Immature natural killer cell (primary cell): ENCODE data around the gene CC2D1B. TPM values are rescaled to one million over a fixed set of nuclear protein-coding genes. Genes with fewer than 3 reads are reported as not detected.
"Not testable (repeated sequence)": the region's sequence is repeated elsewhere in the genome, so short reads cannot be mapped to it uniquely, and the experiment has no call there.

Experiments
- DNase-seq, 3 donors: peaks; one replicate each; pipeline ENCODE4 v3.0.0; 2022; ENCODE audit warnings: mixed read lengths in 1 of 3
- H3K27ac Mint-ChIP-seq, 6 donors: one replicate each; pipeline ENCODE4 v1.8.0; 2020; ENCODE audit warnings: mixed read lengths in 6 of 6, mild to moderate bottlenecking in 5 of 6, inconsistent platforms in 4 of 6, moderate library complexity in 3 of 6
- H3K27me3 Mint-ChIP-seq, 3 donors: one replicate each; pipeline ENCODE4 v1.8.0; 2020 to 2021; ENCODE audit warnings: low read depth in 3 of 3, mild to moderate bottlenecking in 3 of 3, mixed read lengths in 3 of 3, moderate library complexity in 3 of 3, inconsistent platforms in 1 of 3
- H3K36me3 Mint-ChIP-seq, 3 donors: one replicate each; pipeline ENCODE4 v1.8.0; 2020; ENCODE audit warnings: mixed read lengths in 3 of 3, inconsistent platforms in 2 of 3, mild to moderate bottlenecking in 2 of 3
- H3K4me1 Mint-ChIP-seq, 2 donors: one replicate each; pipeline ENCODE4 v1.8.0; 2020; ENCODE audit warnings: inconsistent platforms in 2 of 2, mild to moderate bottlenecking in 2 of 2, mixed read lengths in 2 of 2, moderate library complexity in 1 of 2
- H3K4me3 Mint-ChIP-seq, 5 donors: one replicate each; pipeline ENCODE4 v1.8.0; 2020; ENCODE audit warnings: mild to moderate bottlenecking in 5 of 5, mixed read lengths in 5 of 5, inconsistent platforms in 3 of 5, moderate library complexity in 3 of 5
- H3K9me3 Mint-ChIP-seq, 6 donors: one replicate each; pipeline ENCODE4 v1.8.0; 2020; ENCODE audit warnings: mild to moderate bottlenecking in 6 of 6, mixed read lengths in 6 of 6, inconsistent platforms in 4 of 6, moderate library complexity in 3 of 6
- polyA plus RNA-seq, 3 donors: library from polyadenylated mRNA; unstranded; fragments of 300-500 nt; fragmentation: Illumina TruSeq; gene quantifications; one replicate each; pipeline ENCODE4 v1.2.3, GENCODE V29; 2021

The CC2D1B gene
- polyA plus RNA-seq = 10 to 100 TPM in 1 of 3 donors, 1 to 10 TPM in 2; 4.6 to 15.5 (median 4.8) TPM

- DNase-seq = peak; percentile 100
- Mint-ChIP-seq H3K27me3 (peaks cover 13 to 24% (median 19%) of the 10 kb centered on the region in 3 donors), H3K36me3 (peaks cover 5 to 10% (median 6%) of the 10 kb centered on the region in 3 donors), H3K9me3 (peaks cover 0 to 1% (median 0%) of the 10 kb centered on the region in 6 donors), H3K4me1 (peaks cover 33 to 49% of the 10 kb centered on the region in 2 donors), H3K27ac (peak within 1 kb of the TSS; percentile 94 to 99 (median 97)), H3K4me3 (peak within 1 kb of the TSS; percentile 90 to 97 (median 96))
Observed at GRCh38 chr1:52365746-52366516, at the start of gene CC2D1B. Gene CC2D1B (minus strand): TSS chr1:52366205. CDS start chr1:52364620, 1,585 bp downstream.

DNA sequence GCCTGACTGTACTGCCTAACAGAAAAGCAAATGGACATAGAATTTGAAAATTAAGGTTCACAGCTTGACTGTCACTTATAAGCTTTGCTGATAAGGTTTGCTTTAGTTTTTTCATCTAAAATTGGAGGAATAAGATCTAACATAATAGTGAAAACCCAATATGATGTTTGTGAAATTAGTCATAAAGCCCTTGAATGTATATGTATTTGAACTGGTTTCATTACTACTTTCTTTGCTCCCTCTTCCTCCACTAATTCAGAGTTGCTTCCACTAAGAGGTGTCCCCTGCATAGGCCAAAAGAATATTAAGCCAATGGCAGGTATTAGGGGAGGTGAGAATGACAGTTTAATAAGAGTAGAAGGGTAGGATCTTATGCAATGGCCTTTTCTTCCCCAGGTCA, 48.9 kb upstream of the CC2D1B start:
- H3K36me3 Mint-ChIP-seq = peaks cover 29 to 66% (median 40%) of the 10 kb centered on the region in 3 donors

DNA sequence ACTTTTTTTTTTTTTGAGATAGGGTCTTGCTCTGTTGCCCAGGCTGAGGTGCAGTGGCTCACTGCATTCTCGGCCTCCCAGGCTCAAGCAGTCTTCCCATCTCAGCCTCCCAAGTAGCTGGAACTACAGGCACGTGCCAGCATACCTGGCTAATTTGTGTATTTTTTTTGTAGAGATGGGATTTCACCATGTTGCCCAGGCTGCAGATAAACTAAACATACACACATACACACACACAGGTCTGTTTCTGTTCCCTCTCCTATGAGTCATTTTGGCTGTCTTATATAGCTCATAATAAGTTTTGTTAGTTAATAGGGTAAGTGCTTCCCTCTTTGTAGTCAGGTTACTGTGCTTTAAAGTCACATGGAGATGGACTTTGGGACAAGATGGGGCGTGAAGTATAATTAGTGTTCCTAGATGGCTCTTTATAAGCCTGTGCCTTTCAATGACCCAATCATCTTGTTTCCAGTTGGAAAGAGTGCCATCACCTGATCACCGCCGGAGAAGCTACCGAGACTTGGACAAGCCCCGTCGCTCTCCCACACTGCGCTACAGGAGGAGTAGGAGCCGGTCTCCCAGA, 47.5 kb upstream of the CC2D1B start:
- Mint-ChIP-seq H3K4me3 (no peak overlapping the region), H3K27ac (no peak overlapping the region), H3K36me3 (peaks cover 28 to 68% (median 43%) of the 10 kb centered on the region in 3 donors), H3K27me3 (peaks cover 0 to 6% (median 3%) of the 10 kb centered on the region in 3 donors), H3K9me3 (no peaks in the 10 kb centered on the region), H3K4me1 (peaks cover 0 to 7% of the 10 kb centered on the region in 2 donors)
- no peak for DNase-seq

More for the DNA sequence above, 48.9 kb upstream of the CC2D1B start:
- Mint-ChIP-seq H3K4me3 (no peak overlapping the region), H3K9me3 (no peaks in the 10 kb centered on the region), H3K4me1 (peaks cover 0 to 5% of the 10 kb centered on the region in 2 donors), H3K27me3 (peaks cover 0 to 3% (median 2%) of the 10 kb centered on the region in 3 donors), H3K27ac (peak overlapping the region in 1 of 6 donors; percentile 29)
- DNase-seq = no peak

GRCh38 chr1:52404975-52405338, 39.0 kb upstream of the CC2D1B start:
- H3K27ac Mint-ChIP-seq = peak overlapping the region; percentile 94 to 99 (median 99)
- peak overlapping the region; percentile 99 to 100 (median 99) for H3K4me3 Mint-ChIP-seq
- peaks cover 33 to 54% of the 10 kb centered on the region in 2 donors for H3K4me1 Mint-ChIP-seq
- no peak for DNase-seq
- peaks cover 4 to 12% (median 9%) of the 10 kb centered on the region in 3 donors for H3K27me3 Mint-ChIP-seq
- no peaks in the 10 kb centered on the region for H3K9me3 Mint-ChIP-seq
- H3K36me3 Mint-ChIP-seq = peaks cover 14 to 27% (median 16%) of the 10 kb centered on the region in 3 donors

DNA sequence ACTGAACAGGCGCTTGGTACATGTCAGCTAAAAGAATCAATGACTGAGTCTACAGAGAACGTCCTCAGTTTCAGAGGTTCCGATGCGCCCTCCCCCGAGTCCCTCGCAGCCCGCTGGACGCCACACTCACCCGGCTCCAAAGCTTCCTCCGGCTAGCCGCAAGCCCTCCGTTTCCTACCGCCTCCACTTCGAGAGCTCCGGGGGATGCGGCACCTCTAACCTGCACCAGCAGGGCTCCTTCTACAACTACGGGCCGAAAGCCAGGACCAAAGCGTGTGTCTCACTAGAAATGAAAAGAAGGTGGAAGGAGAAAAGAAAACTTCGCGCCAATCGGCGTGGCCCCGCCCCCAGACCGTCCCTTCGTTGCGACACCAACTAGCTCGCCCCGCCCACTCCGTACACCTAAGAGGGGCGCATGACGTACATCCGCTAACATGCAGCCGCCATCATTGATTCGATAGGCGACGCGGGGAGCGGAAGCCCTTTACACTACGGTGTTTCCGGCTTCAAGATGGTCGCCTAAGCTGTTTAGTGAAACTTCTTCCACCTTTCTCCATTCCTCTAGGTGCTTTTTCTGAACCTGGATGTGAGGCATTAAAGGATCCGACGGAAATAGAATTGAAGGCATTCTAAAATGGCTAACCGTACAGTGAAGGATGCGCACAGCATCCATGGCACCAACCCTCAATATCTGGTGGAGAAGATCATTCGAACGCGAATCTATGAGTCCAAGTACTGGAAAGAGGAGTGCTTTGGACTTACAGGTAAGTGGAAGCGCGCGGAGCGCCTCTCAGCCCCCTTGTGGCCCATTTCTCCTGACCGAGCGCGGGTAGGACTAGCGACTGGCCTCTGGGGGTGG, 38.3 kb upstream of the CC2D1B start, which contains the start of the genes ORC1 and PRPF38A:
TSS of gene ORC1 (minus strand) at position 308 of the 859 bp plus-strand sequence. CDS start 2,200 bp downstream, outside the sequence.
TSS of gene PRPF38A (plus strand) at position 487 of the 859 bp plus-strand sequence. CDS start at position 635, 148 bp downstream.
- peaks cover 33 to 54% of the 10 kb centered on the region in 2 donors for H3K4me1 Mint-ChIP-seq
- peak within 1 kb of the TSS; percentile 99 to 100 (median 99) for H3K4me3 Mint-ChIP-seq
- H3K36me3 Mint-ChIP-seq = peaks cover 14 to 27% (median 16%) of the 10 kb centered on the region in 3 donors
- peak; percentile 94 for DNase-seq
- no peaks in the 10 kb centered on the region for H3K9me3 Mint-ChIP-seq
- peak within 1 kb of the TSS; percentile 94 to 99 (median 99) for H3K27ac Mint-ChIP-seq
- H3K27me3 Mint-ChIP-seq = peaks cover 4 to 12% (median 9%) of the 10 kb centered on the region in 3 donors

GRCh38 chr1:52403566-52404115, 37.6 kb upstream of the CC2D1B start:
- H3K9me3 Mint-ChIP-seq = no peaks in the 10 kb centered on the region
- H3K27ac Mint-ChIP-seq = peak overlapping the region; percentile 94 to 99 (median 99)
- peaks cover 33 to 48% of the 10 kb centered on the region in 2 donors for H3K4me1 Mint-ChIP-seq
- peaks cover 4 to 9% (median 8%) of the 10 kb centered on the region in 3 donors for H3K27me3 Mint-ChIP-seq
- peaks cover 10 to 20% (median 14%) of the 10 kb centered on the region in 3 donors for H3K36me3 Mint-ChIP-seq
- peak; percentile 52 to 62 (median 56) for DNase-seq
- peak overlapping the region; percentile 99 to 100 (median 99) for H3K4me3 Mint-ChIP-seq

- Mint-ChIP-seq H3K27ac (peak overlapping the region in 2 of 6 donors; percentile 94 to 99), H3K4me1 (peaks cover 33 to 43% of the 10 kb centered on the region in 2 donors), H3K9me3 (no peaks in the 10 kb centered on the region), H3K36me3 (peaks cover 6 to 15% (median 14%) of the 10 kb centered on the region in 3 donors), H3K4me3 (peak overlapping the region; percentile 99 to 100 (median 99)), H3K27me3 (peaks cover 4 to 9% (median 6%) of the 10 kb centered on the region in 3 donors)
- DNase-seq = no peak
Observed at GRCh38 chr1:52402860-52403240, 36.8 kb upstream of the CC2D1B start.

- peaks cover 4 to 9% (median 6%) of the 10 kb centered on the region in 3 donors for H3K27me3 Mint-ChIP-seq
- H3K36me3 Mint-ChIP-seq = peaks cover 0 to 13% (median 7%) of the 10 kb centered on the region in 3 donors
- no peak for DNase-seq
- peaks cover 18 to 21% of the 10 kb centered on the region in 2 donors for H3K4me1 Mint-ChIP-seq
- no peaks in the 10 kb centered on the region for H3K9me3 Mint-ChIP-seq
- no peak overlapping the region for H3K27ac Mint-ChIP-seq
- H3K4me3 Mint-ChIP-seq = no peak overlapping the region
Observed at GRCh38 chr1:52400131-52400530, 34.1 kb upstream of the CC2D1B start.

- DNase-seq = no peak
- peaks cover 4 to 9% (median 5%) of the 10 kb centered on the region in 3 donors for H3K27me3 Mint-ChIP-seq
- H3K27ac Mint-ChIP-seq = no peak overlapping the region
- peaks cover 13 to 16% of the 10 kb centered on the region in 2 donors for H3K4me1 Mint-ChIP-seq
- H3K9me3 Mint-ChIP-seq = no peaks in the 10 kb centered on the region
- H3K4me3 Mint-ChIP-seq = no peak overlapping the region
- peaks cover 0 to 17% (median 11%) of the 10 kb centered on the region in 3 donors for H3K36me3 Mint-ChIP-seq
Observed at GRCh38 chr1:52399629-52400028, 33.6 kb upstream of the CC2D1B start.

- no peaks in the 10 kb centered on the region for H3K9me3 Mint-ChIP-seq
- no peak for DNase-seq
- no peak overlapping the region for H3K4me3 Mint-ChIP-seq
- no peaks in the 10 kb centered on the region for H3K27me3 Mint-ChIP-seq
- peak overlapping the region in 1 of 6 donors; percentile 1 for H3K27ac Mint-ChIP-seq
- H3K36me3 Mint-ChIP-seq = peaks cover 0 to 12% (median 8%) of the 10 kb centered on the region in 3 donors
- H3K4me1 Mint-ChIP-seq = no peaks in the 10 kb centered on the region
Observed at GRCh38 chr1:52393174-52393573, 27.2 kb upstream of the CC2D1B start.

DNA sequence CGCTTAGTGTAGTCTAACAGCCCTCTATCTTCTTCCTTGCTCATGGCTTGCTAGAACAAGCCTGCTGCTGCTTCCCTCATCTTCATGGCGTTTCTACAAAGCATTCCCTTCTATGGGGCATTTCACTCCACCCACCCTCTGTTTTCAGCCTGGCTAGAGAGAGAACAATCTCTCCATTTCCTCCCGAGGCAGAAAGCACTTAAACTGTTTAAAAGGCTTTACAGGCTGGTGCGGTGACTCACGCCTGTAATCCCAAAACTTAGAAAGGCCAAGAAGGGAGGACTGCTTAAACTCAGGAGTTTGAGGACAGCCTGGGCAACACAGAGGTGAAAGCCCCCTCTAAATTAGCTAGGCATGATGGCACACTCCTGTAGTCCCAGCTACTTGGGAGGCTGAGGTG, 20.5 kb upstream of the CC2D1B start:
- Mint-ChIP-seq H3K9me3 (no peaks in the 10 kb centered on the region), H3K27ac (no peak overlapping the region), H3K27me3 (peaks cover 0 to under 1% (median 0%) of the 10 kb centered on the region in 3 donors), H3K4me3 (no peak overlapping the region), H3K36me3 (peaks cover 0 to 5% (median under 1%) of the 10 kb centered on the region in 3 donors), H3K4me1 (no peaks in the 10 kb centered on the region)
- no peak for DNase-seq

DNA sequence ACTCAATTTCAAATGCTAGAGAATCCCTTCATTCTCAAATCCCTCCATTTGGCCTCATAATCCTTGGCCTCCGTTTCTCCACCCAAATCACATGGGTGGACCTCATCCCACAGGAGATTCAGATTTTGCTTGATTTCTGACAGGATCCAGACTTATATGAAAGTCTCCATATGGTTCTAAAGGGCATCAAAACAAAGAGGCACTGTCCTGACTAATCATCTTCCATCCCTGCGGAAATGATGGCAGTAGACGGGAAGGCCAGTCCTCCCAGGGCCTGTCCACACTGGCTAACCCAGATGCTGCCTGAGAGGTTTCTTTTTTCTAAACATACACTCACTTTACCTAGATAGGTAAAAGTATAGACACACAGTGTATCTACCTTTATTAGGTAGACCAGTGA, 19.4 kb upstream of the CC2D1B start:
- DNase-seq = no peak
- Mint-ChIP-seq H3K27me3 (peaks cover 0 to 4% (median 0%) of the 10 kb centered on the region in 3 donors), H3K36me3 (peaks cover 0 to 5% (median 3%) of the 10 kb centered on the region in 3 donors), H3K27ac (no peak overlapping the region), H3K4me3 (no peak overlapping the region), H3K9me3 (no peaks in the 10 kb centered on the region), H3K4me1 (no peaks in the 10 kb centered on the region)

- not testable (repeated sequence) for H3K4me3 Mint-ChIP-seq, H3K9me3 Mint-ChIP-seq, H3K27ac Mint-ChIP-seq, DNase-seq
- Mint-ChIP-seq H3K4me1 (peaks cover 17 to 27% of the 10 kb centered on the region in 2 donors), H3K36me3 (peaks cover 0 to 12% (median 11%) of the 10 kb centered on the region in 3 donors), H3K27me3 (peaks cover 13 to 24% (median 19%) of the 10 kb centered on the region in 3 donors)
Observed at GRCh38 chr1:52369851-52370250, 3.8 kb upstream of the CC2D1B start.
